ENCODE measurements around the gene SBF2.
"Not testable (repeated sequence)": the region's sequence is repeated elsewhere in the genome, so short reads cannot be mapped to it uniquely, and the experiment has no call there.

DNA sequence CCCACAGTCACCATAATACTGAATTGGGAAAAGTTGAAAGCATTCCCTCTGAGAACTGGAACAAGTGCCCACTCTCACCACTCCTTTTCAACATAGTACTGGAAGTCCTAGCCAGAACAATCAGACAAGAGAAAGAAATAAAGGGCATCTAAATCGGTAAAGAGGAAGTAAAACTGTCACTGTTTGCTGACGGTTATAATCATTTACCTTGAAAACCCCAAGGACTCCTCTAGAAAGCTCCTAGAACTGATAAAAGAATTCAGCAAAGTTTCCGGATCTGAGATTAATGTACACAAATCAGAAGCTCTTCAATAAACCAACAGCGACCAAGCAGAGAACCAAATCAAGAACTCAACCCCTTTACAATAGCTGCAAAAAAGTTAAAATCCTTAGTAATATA is 306.7 kb downstream of the SBF2 start:
- not testable (repeated sequence) for TF ChIP-seq EZH2 (IDR thresholded peaks at IDR 0.05; ENCODE audit: low read length, unreplicated experiment); CTCF (conservative IDR thresholded peaks at IDR 0.05; ENCODE audit: low read depth, low read length); EZH2phosphoT487 (IDR thresholded peaks at IDR 0.05; ENCODE audit: borderline replicate concordance, low read length)
